IMR-90 (cell line): ENCODE data around the gene RAB3GAP2. TPM values are rescaled to one million over a fixed set of nuclear protein-coding genes. Genes with fewer than 3 reads are reported as not detected.
"Not testable (repeated sequence)": the region's sequence is repeated elsewhere in the genome, so short reads cannot be mapped to it uniquely, and the experiment has no call there.

ENCODE experiments used
- ATAC-seq: fragments of 200-7000 bp; cut with Tn5 transposase; 2 replicates; pipeline ENCODE4 v1.9.1; 2020; ENCODE audit warnings: low read depth, mild to moderate bottlenecking, moderate library complexity
- BruUV-seq: library from RNA; stranded (reverse); fragments of 400-500 nt; replicated peaks from 2 replicates; lab custom pipeline; 2021; lab: Mats Ljungman, UMichigan
- CTCF ChIA-PET: fragments of 300-600 bp; formaldehyde crosslinking; extraction: SDS; loops from one replicate; lab custom pipeline; 2021; ENCODE audit warnings: antibody characterized with exemption; lab: Yijun Ruan, JAX
- POLR2A ChIA-PET: fragments of 300-600 bp; sonication (Branson Sonifier 250); formaldehyde crosslinking; loops from one replicate; lab custom pipeline; 2022; ENCODE audit warnings: antibody characterized with exemption; ENCODE audit not compliant: unreplicated experiment; lab: Charles Lee
- DNase-seq: peaks from one replicate; pipeline ENCODE4 v3.0.0; 2013
- H2AFZ ChIP-seq: replicated peaks from 2 replicates; pipeline ENCODE3; 2013; ENCODE audit warnings: low read length, mild to moderate bottlenecking; ENCODE audit not compliant: poor library complexity
- H2AK5ac ChIP-seq: 2 replicates; pipeline ENCODE4 v1.6.1; 2013; ENCODE audit warnings: low read depth, low read length, inconsistent platforms
- H2AK9ac ChIP-seq: replicated peaks from 2 replicates; pipeline ENCODE3; 2013; ENCODE audit warnings: mild to moderate bottlenecking, low read depth, low read length, moderate library complexity; ENCODE audit not compliant: poor library complexity
- H2BK120ac ChIP-seq: 2 replicates; pipeline ENCODE4 v1.6.1; 2013; ENCODE audit warnings: low read depth, low read length, inconsistent platforms
- H2BK15ac ChIP-seq: 3 replicates; pipeline ENCODE4 v1.6.1; 2013; ENCODE audit warnings: low read depth, low read length, inconsistent platforms
- H2BK20ac ChIP-seq: 2 replicates; pipeline ENCODE4 v1.6.1; 2013; ENCODE audit warnings: low read depth, mild to moderate bottlenecking, inconsistent platforms, low read length, moderate library complexity
- H2BK5ac ChIP-seq: 2 replicates; pipeline ENCODE4 v1.6.1; 2013; ENCODE audit warnings: mild to moderate bottlenecking, low read depth, low read length, inconsistent platforms; ENCODE audit not compliant: poor library complexity, severe bottlenecking
- H3K14ac ChIP-seq: replicated peaks from 2 replicates; pipeline ENCODE4 v1.6.1; 2013; ENCODE audit warnings: low read depth, low read length, inconsistent platforms
- H3K18ac ChIP-seq: 2 replicates; pipeline ENCODE4 v1.6.1; 2013; ENCODE audit warnings: low read depth, low read length, control low read depth
- H3K23ac ChIP-seq: 2 replicates; pipeline ENCODE4 v1.6.1; 2013; ENCODE audit warnings: low read depth, low read length, inconsistent platforms
- H3K27ac ChIP-seq: 2 replicates; pipeline ENCODE4 v1.5.1; 2013; ENCODE audit warnings: mild to moderate bottlenecking, control low read depth, low read length; ENCODE audit not compliant: insufficient read depth
- H3K27me3 ChIP-seq: 2 replicates; pipeline ENCODE4 v1.6.1; 2013; ENCODE audit warnings: low read length; ENCODE audit not compliant: control insufficient read depth, insufficient read depth
- H3K36me3 ChIP-seq: 2 replicates; pipeline ENCODE4 v1.6.1; 2013; ENCODE audit warnings: low read length, mixed read lengths; ENCODE audit not compliant: control insufficient read depth, insufficient read depth
- H3K4ac ChIP-seq: 2 replicates; pipeline ENCODE4 v1.6.1; 2013; ENCODE audit warnings: low read depth, low read length, inconsistent platforms
- H3K4me1 ChIP-seq: 2 replicates; pipeline ENCODE4 v1.6.1; 2013; ENCODE audit warnings: low read length, mixed read lengths; ENCODE audit not compliant: control insufficient read depth, insufficient read depth
- H3K4me2 ChIP-seq: 2 replicates; pipeline ENCODE4 v1.6.1; 2013; ENCODE audit warnings: low read depth, mild to moderate bottlenecking, control low read depth, low read length, moderate library complexity
- H3K4me3 ChIP-seq: 2 replicates; pipeline ENCODE4 v1.5.1; 2013; ENCODE audit warnings: low read depth, mild to moderate bottlenecking, control low read depth, low read length, moderate library complexity; ENCODE audit not compliant: insufficient read depth
- H3K56ac ChIP-seq: 2 replicates; pipeline ENCODE4 v1.6.1; 2013; ENCODE audit warnings: low read length, inconsistent platforms; ENCODE audit not compliant: insufficient read depth; ENCODE audit errors: extremely low read depth
- H3K79me1 ChIP-seq, 2 experiments: 2 replicates each; pipeline ENCODE4 v1.6.1; 2013; ENCODE audit warnings: low read length in 2 of 2, inconsistent platforms in 1 of 2, low read depth in 1 of 2
- H3K9ac ChIP-seq: 2 replicates; pipeline ENCODE4 v1.6.1; 2013; ENCODE audit warnings: low read depth, low read length, control low read depth
- H3K9me1 ChIP-seq: 2 replicates; pipeline ENCODE4 v1.6.1; 2013; ENCODE audit warnings: low read length, inconsistent platforms; ENCODE audit not compliant: insufficient read depth
- H3K9me3 ChIP-seq: 2 replicates; pipeline ENCODE4 v1.6.1; 2013; ENCODE audit warnings: low read length; ENCODE audit not compliant: control insufficient read depth, insufficient read depth
- H4K20me1 ChIP-seq: 2 replicates; pipeline ENCODE4 v1.6.1; 2013; ENCODE audit warnings: low read length, inconsistent platforms; ENCODE audit not compliant: insufficient read depth
- H4K5ac ChIP-seq: 2 replicates; pipeline ENCODE4 v1.6.1; 2013; ENCODE audit warnings: mild to moderate bottlenecking, low read depth, low read length, control low read depth
- H4K8ac ChIP-seq, 2 experiments: 2 replicates each; pipeline ENCODE4 v1.6.1; 2013; ENCODE audit warnings: low read depth in 2 of 2, low read length in 2 of 2, control low read depth in 1 of 2, inconsistent platforms in 1 of 2
- H4K91ac ChIP-seq: 2 replicates; pipeline ENCODE4 v1.6.1; 2013; ENCODE audit warnings: low read depth, low read length, inconsistent platforms; ENCODE audit not compliant: insufficient read depth
- BHLHE40 ChIP-seq: fragments of 150-350 bp; IDR thresholded peaks from 2 replicates; pipeline ENCODE4 v1.6.1; 2016; ENCODE audit warnings: mild to moderate bottlenecking, low read depth, low read length
- WGBS, 2 experiments: methylation state at CpG; one replicate each; pipeline versions ENCODE4 v1.1.5 to v1.1.7; 2013; ENCODE audit warnings: missing lambda C conversion rate in 2 of 2; ENCODE audit not compliant: insufficient read length in 1 of 2; ENCODE audit errors: extremely low coverage in 2 of 2; 5-methylcytosine and 5-hydroxymethylcytosine counted together
- dilution Hi-C: fragments of 300-500 bp; cut with HindIII; formaldehyde crosslinking; loops from one replicate; pipeline ENCODE4 v1.14.3; 2018; ENCODE audit warnings: low sequenced_read_pairs; ENCODE audit not compliant: unreplicated experiment
- in situ Hi-C: fragments of 300-500 bp; cut with MboI; formaldehyde crosslinking; loops from 3 replicates; pipeline ENCODE4 v1.14.3; 2019; ENCODE audit warnings: low sequenced_read_pairs, inconsistent platforms, mixed read lengths
- intact Hi-C: fragments of 100-400 bp; cut with micrococcal nuclease; formaldehyde crosslinking; loops from 2 replicates; pipeline ENCODE4 v1.10.0; 2022
- polyA plus RNA-seq, 3 experiments: library from polyadenylated mRNA; depleted of rRNA; stranded (reverse); fragments of >200 nt; gene quantifications; 2 replicates each; pipeline ENCODE4 v1.2.3, GENCODE V29; 2012; ENCODE audit warnings: low replicate concordance in 1 of 3
- total RNA-seq: library from RNA; depleted of rRNA; stranded (reverse); fragments of >200 nt; gene quantifications from 2 replicates; pipeline ENCODE4 v1.2.3, GENCODE V29; 2012

The RAB3GAP2 gene
- total and polyA plus RNA-seq, 2 of the 4 experiments (the other 2 are of a cell fraction) = 12.3 to 37.8 TPM

DNA sequence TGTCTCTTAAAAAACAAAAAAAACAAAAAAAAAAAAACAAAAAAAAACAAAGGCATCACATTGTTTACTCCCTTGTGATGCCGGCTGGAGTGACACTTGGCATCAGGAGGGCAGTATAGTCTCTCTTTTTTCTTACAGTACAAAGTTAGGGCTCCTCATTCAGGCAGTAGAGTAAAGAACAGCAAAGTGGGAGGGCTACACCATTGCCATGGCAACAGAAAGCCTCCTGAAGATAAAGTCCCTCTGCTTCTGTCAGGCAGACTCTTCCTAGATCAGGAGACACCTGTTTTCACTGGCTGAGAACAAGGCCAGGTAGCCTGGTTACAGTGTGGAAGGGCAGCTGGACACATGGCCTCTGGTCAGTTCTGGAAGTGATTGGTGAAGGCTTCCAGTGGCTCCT is 41.3 kb upstream of the RAB3GAP2 start:
- H3K4me2 ChIP-seq = no peak overlapping the region
- H2AFZ ChIP-seq = no peak overlapping the region
- H3K4me3 ChIP-seq = no peak overlapping the region
- CTCF ChIA-PET = no interaction called here
- no peak overlapping the region for H2AK5ac ChIP-seq
- TF ChIP-seq BHLHE40 = no peak
- H3K56ac ChIP-seq = no peak overlapping the region
- intact Hi-C loops (no loop called here), dilution Hi-C loops (no loop called here), in situ Hi-C loops (no loop called here)
- H3K18ac ChIP-seq = no peak overlapping the region
- POLR2A ChIA-PET = no interaction called here
- no peaks in the 10 kb centered on the region for H3K9me1 ChIP-seq
- H4K91ac ChIP-seq = no peak overlapping the region
- H2BK5ac ChIP-seq = no peak overlapping the region
- no peak overlapping the region for H3K4ac ChIP-seq
- no peak overlapping the region for H2BK20ac ChIP-seq
- no peaks in the 10 kb centered on the region for H3K36me3 ChIP-seq
- H2BK120ac ChIP-seq = no peak overlapping the region
- no CpG with 5 or more reads among the region's 1 CpG for WGBS, 2 experiments
- no peak overlapping the region for H4K5ac ChIP-seq
- no peak overlapping the region for H3K14ac ChIP-seq
- H2BK15ac ChIP-seq = no peak overlapping the region
- H4K20me1 ChIP-seq = no peaks in the 10 kb centered on the region
- no peak overlapping the region for H2AK9ac ChIP-seq
- no peak overlapping the region for H3K23ac ChIP-seq
- no peak overlapping the region for H3K27ac ChIP-seq
- no peak overlapping the region for H4K8ac ChIP-seq
- ATAC-seq (no peak), DNase-seq (no peak)
- BruUV-seq = no TSS peak
- no peaks in the 10 kb centered on the region for H3K4me1 ChIP-seq
- H3K9me3 ChIP-seq = no peaks in the 10 kb centered on the region
- no peak overlapping the region for H3K9ac ChIP-seq
- H3K27me3 ChIP-seq = no peaks in the 10 kb centered on the region
- H3K79me1 ChIP-seq = no peaks in the 10 kb centered on the region

GRCh38 chr1:220310147-220310546 is 37.9 kb upstream of the RAB3GAP2 start:
- H3K9ac ChIP-seq, dilution Hi-C loops, intact Hi-C loops, H3K36me3 ChIP-seq, BruUV-seq, H3K14ac ChIP-seq, POLR2A ChIA-PET, H3K9me1 ChIP-seq, H3K56ac ChIP-seq, H3K9me3 ChIP-seq, in situ Hi-C loops, H3K79me1 ChIP-seq, CTCF ChIA-PET, ATAC-seq, H2AFZ ChIP-seq, H2AK5ac ChIP-seq, H3K4me1 ChIP-seq, H2AK9ac ChIP-seq, DNase-seq, H2BK120ac ChIP-seq, H3K4me3 ChIP-seq, H4K20me1 ChIP-seq, H4K5ac ChIP-seq, H3K4me2 ChIP-seq, H3K27ac ChIP-seq, H4K91ac ChIP-seq, H3K18ac ChIP-seq, H3K27me3 ChIP-seq, H2BK5ac ChIP-seq, H2BK20ac ChIP-seq, H4K8ac ChIP-seq, H3K23ac ChIP-seq, H2BK15ac ChIP-seq, H3K4ac ChIP-seq: not testable (repeated sequence)
- 67% methylated on average over 1 of the region's 4 CpGs; no CpG with 5 or more reads in 1 of the 2 experiments for WGBS, 2 experiments
